GM21825 (cell line): ENCODE measurements around the gene BCAP31.
"Not testable (repeated sequence)": the region's sequence is repeated elsewhere in the genome, so short reads cannot be mapped to it uniquely, and the experiment has no call there.

ENCODE experiments used
- ATAC-seq: cut with Tn5 transposase; IDR thresholded peaks from one replicate; pipeline ENCODE4 v1.9.1; 2021; ENCODE audit warnings: mild to moderate bottlenecking, moderate library complexity; ENCODE audit not compliant: unreplicated experiment

Gene BCAP31

DNA sequence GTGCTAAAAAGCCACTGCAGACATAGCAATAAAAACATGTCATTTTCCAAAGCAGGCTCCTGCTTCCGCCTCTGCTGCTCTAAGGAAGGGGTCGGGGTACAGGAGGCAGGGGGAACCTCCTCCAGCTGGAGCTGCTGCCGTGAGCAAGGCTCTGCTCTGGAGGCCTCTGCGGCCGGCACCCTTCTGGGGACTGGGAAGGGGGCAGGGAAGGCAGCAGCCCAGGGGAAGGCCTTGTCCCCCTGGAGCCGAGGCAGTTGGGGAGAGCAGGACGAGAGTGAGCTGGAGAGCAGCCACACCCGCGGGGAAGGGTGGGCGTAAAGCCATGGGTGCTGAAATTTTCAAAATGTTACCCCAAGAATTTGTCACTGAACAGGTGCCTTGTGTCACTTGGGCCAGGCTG is 27.6 kb downstream of the BCAP31 start:
- not testable (repeated sequence) for ATAC-seq

DNA sequence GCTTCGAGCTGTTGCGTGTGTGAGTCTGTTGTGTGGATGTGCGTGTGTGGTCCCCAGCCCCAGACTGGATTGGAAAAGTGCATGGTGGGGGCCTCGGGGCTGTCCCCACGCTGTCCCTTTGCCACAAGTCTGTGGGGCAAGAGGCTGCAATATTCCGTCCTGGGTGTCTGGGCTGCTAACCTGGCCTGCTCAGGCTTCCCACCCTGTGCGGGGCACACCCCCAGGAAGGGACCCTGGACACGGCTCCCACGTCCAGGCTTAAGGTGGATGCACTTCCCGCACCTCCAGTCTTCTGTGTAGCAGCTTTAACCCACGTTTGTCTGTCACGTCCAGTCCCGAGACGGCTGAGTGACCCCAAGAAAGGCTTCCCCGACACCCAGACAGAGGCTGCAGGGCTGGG is 28.1 kb downstream of the BCAP31 start:
- ATAC-seq = no peak

GRCh38 chrX:153694687-153695270 is 29.4 kb downstream of the BCAP31 start:
- no peak for ATAC-seq

GRCh38 chrX:153694256-153694655 is 29.9 kb downstream of the BCAP31 start:
- ATAC-seq = not testable (repeated sequence)

- no peak for ATAC-seq
These were observed 30.7 kb downstream of the BCAP31 start for GRCh38 chrX:153693216-153694086.

- no peak for ATAC-seq
These were observed 31.5 kb downstream of the BCAP31 start for GRCh38 chrX:153692611-153693156.

DNA sequence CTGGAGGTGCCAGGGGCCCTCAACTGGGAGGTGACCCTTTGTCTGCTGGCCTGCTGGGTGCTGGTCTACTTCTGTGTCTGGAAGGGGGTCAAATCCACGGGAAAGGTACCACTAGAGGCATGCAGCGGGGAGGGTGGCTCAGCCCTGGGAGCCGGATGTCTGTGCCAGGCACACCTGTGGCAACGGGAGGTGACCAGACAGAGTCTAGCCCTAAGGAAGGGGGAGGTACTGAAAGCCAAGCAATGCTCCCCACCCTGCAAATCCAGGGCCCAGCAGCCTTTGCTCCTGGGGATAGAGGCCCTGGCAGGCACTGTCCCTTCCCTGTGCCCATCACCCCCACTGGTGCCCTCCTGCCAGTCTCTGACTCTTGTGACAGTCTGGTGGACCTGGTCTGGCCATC is 32.2 kb downstream of the BCAP31 start:
- no peak for ATAC-seq

- ATAC-seq = not testable (repeated sequence)
These were observed 33.0 kb downstream of the BCAP31 start for GRCh38 chrX:153691032-153691827.

- ATAC-seq = no peak
These were observed 33.7 kb downstream of the BCAP31 start for GRCh38 chrX:153690466-153690865.

- ATAC-seq = no peak
These were observed 34.3 kb downstream of the BCAP31 start for GRCh38 chrX:153689654-153690465.

- ATAC-seq = no peak
These were observed 35.1 kb downstream of the BCAP31 start for GRCh38 chrX:153688911-153689590.

DNA sequence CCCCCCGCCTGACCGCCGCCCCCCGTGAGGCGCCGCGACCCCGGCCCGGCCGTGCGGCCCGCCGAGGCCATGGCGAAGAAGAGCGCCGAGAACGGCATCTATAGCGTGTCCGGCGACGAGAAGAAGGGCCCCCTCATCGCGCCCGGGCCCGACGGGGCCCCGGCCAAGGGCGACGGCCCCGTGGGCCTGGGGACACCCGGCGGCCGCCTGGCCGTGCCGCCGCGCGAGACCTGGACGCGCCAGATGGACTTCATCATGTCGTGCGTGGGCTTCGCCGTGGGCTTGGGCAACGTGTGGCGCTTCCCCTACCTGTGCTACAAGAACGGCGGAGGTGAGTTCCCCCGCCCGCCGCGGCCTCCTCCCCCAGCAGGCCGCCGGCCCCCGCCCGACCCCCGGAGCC is 35.7 kb downstream of the BCAP31 start:
- ATAC-seq = no peak

DNA sequence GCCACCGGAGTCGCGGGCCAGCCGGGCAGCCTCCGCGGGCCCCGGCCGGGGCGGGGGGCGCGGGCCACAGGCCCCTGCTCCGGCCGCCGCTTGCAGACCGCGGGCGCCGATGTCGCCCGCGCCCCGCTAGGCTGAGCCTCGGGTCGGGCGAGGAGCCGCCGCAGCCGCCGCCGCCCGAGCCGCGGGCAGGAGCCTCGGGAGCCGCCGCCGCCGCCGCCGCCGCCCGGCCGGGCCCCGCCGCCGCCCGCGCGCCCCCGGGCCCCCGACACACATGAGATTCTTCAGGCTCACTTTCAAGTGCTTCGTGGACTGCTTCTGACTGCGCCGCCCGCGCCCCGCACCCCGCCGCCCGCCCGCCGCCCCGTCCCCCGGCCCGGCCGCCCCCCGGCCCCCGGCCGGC is 36.1 kb downstream of the BCAP31 start:
- no peak for ATAC-seq

DNA sequence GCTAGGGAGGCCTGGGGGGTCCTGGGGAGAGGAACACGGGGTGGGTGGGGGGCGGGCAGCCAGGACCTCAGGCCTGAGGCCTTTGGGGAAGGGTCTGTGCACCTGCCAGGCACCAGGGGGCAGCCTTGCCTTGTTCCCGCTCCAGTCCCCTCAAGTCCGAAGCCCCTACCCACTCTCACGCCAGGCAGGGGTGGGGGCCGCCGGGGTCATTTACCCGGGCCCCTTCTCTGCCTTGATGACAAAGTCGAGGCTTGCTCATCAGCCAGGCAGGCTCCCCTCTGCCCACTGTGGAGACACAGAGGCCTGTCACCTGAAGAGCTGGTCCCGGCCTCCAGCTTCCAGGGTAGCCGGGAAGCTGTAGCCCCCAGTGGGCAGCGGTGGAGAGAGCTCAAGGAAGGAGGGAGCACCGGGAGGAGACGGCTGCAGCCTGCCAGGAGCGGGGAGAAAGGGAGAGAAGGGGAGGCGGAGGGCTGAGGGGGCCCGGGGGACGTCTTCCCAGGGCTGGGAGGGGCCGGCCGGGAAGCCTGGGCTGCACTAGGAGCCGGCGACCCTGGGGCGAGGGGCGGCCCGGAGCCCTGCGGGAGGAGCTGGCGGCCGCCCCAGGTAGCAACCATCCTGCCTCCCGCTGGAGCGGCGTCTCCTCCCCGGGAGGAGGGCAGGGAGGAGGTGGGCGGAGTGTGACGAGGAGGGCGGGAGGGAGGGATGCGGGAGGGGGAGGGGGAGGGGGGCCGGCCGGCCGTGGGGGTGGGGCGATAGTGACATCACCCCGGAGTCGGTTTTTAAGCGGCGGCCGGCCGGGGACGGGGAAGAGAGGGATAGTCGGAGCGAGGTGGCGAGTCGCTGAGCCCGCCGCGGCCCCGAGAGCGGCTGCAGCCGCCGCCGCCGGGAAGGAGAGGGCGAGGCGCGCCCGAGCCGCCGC is 36.8 kb downstream of the BCAP31 start, which contains the start of gene SLC6A8:
Gene SLC6A8, plus strand, starts transcription at position 806 of the 919 bp plus-strand sequence. CDS start 649 bp downstream, outside the sequence.
- no peak for ATAC-seq

DNA sequence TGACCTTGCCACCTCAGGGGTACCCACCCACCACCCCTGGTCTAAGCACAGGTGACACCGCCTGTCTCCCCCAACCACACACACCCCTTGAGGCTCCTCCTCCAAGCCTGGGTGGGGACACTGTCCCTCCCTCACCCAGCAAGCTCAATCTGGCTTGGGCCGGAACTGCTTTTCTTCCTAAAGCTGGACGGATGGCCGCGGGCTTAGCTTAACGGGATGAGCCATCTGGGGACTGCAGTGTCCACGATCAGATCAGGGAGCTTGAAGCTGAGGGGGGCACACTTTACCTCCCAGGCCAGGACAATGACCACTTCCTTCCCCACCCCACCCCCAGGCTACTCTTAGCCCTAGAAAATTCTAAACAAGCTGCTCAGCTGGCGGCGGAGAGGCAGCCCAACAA is 37.5 kb downstream of the BCAP31 start:
- no peak for ATAC-seq

- no peak for ATAC-seq
These were observed 38.2 kb downstream of the BCAP31 start for GRCh38 chrX:153685751-153686696.

DNA sequence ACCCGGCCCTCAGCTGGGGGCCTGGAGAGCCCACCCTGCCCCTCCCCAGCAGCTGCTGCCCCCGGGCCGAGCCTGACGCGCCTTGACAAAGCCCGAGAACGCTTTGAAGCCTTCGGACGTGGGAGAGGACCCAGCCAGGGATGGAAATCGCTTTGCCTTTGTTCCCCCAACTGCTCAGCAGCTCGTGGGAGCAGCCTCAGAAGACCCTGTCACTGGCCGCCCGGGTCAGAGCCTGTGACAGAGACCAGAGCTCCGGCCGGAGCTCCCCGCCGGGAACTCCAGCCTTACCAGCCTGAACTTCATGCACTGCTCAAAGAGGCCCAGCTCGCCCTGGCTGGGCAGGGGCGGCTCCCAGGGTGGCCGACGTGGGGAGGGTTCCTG is 39.0 kb downstream of the BCAP31 start:
- no peak for ATAC-seq
